Colonic mucosa (tissue), 4 donors: ENCODE measurements around the gene FAM241B. TPM values are rescaled to one million over a fixed set of nuclear protein-coding genes. Genes with fewer than 3 reads are reported as not detected.

ENCODE experiments used
- DNase-seq: peaks from one replicate; pipeline ENCODE4 v3.0.0-alpha.2; 2020
- H3K27ac ChIP-seq: fragments of 200-600 bp; one replicate; pipeline ENCODE4 v1.8.0; 2021
- H3K27me3 ChIP-seq: fragments of 200-600 bp; one replicate; pipeline ENCODE4 v1.8.0; 2021
- H3K36me3 ChIP-seq: fragments of 200-600 bp; one replicate; pipeline ENCODE4 v1.8.0; 2021
- H3K4me1 ChIP-seq: fragments of 200-600 bp; one replicate; pipeline ENCODE4 v1.8.0; 2021; ENCODE audit warnings: mild to moderate bottlenecking
- H3K4me3 ChIP-seq: fragments of 200-600 bp; one replicate; pipeline ENCODE4 v1.8.0; 2021
- H3K9ac ChIP-seq, 2 donors: one replicate each; pipeline ENCODE4 v1.7.0; 2013; ENCODE audit warnings: control low read depth in 2 of 2, low read depth in 2 of 2, low read length in 2 of 2
- H3K9me3 ChIP-seq: fragments of 200-600 bp; one replicate; pipeline ENCODE4 v1.8.0; 2021
- CTCF ChIP-seq: fragments of 200-600 bp; IDR thresholded peaks from one replicate; pipeline ENCODE4 v1.8.0; 2022; ENCODE audit warnings: antibody characterized with exemption, mild to moderate bottlenecking
- intact Hi-C: fragments of 100-400 bp; cut with DNase I; formaldehyde crosslinking; loops from one replicate; pipeline ENCODE4 v1.14.1; 2022
- total RNA-seq, 2 donors: library from RNA; stranded (reverse); fragmentation: NEBNext Ultra II Directional in 1 of 2; extraction: Animal tissue kit (Norgen Biotek cat#: 25700) in 1 of 2; gene quantifications; one replicate each; pipeline ENCODE4 v1.2.1, GENCODE V29; 2021
- donor health status: healthy.
- donor health status: DM: no; HTN: no; CAD: no.
- donor health status: DM: no; HTN: no; CAD: no.

Gene FAM241B
- total RNA-seq, 2 donors from 2014 or later = 4.2 to 4.5 TPM

- H3K27ac ChIP-seq = no peak overlapping the region
- H3K27me3 ChIP-seq = no peaks in the 10 kb centered on the region
- intact Hi-C loops = no loop called here
- H3K9ac ChIP-seq = no peak overlapping the region
- no peaks in the 10 kb centered on the region for H3K9me3 ChIP-seq
- H3K4me3 ChIP-seq = no peak overlapping the region
- no peaks in the 10 kb centered on the region for H3K36me3 ChIP-seq
- TF ChIP-seq CTCF = no peak
- H3K4me1 ChIP-seq = no peaks in the 10 kb centered on the region
- DNase-seq = no peak
Measured at GRCh38 chr10:69657866-69658265, 27.8 kb downstream of the FAM241B start.

GRCh38 chr10:69659241-69660038 lies 29.4 kb downstream of the FAM241B start:
- intact Hi-C loops = no loop called here
- Histone ChIP-seq H3K4me1 (no peaks in the 10 kb centered on the region), H3K9ac (no peak overlapping the region), H3K36me3 (no peaks in the 10 kb centered on the region), H3K4me3 (no peak overlapping the region), H3K27ac (no peak overlapping the region), H3K27me3 (no peaks in the 10 kb centered on the region), H3K9me3 (no peaks in the 10 kb centered on the region)
- no peak for DNase-seq
- TF ChIP-seq CTCF = no peak

- intact Hi-C loops = no loop called here
- Histone ChIP-seq H3K9me3 (no peaks in the 10 kb centered on the region), H3K4me3 (no peak overlapping the region), H3K4me1 (no peaks in the 10 kb centered on the region), H3K27me3 (no peaks in the 10 kb centered on the region), H3K9ac (no peak overlapping the region), H3K27ac (no peak overlapping the region), H3K36me3 (no peaks in the 10 kb centered on the region)
- no peak for DNase-seq
- TF ChIP-seq CTCF = no peak
Measured at GRCh38 chr10:69660296-69660695, 30.2 kb downstream of the FAM241B start.

- H3K9me3 ChIP-seq = no peaks in the 10 kb centered on the region
- no peaks in the 10 kb centered on the region for H3K36me3 ChIP-seq
- no peak overlapping the region for H3K4me3 ChIP-seq
- DNase-seq = no peak
- no peaks in the 10 kb centered on the region for H3K27me3 ChIP-seq
- H3K9ac ChIP-seq = no peak overlapping the region
- no peak for TF ChIP-seq CTCF
- H3K4me1 ChIP-seq = no peaks in the 10 kb centered on the region
- intact Hi-C loops = no loop called here
- no peak overlapping the region for H3K27ac ChIP-seq
Measured at GRCh38 chr10:69661414-69662172, 31.5 kb downstream of the FAM241B start.

GRCh38 chr10:69662173-69662877 lies 32.3 kb downstream of the FAM241B start:
- no peak overlapping the region for H3K4me3 ChIP-seq
- no peaks in the 10 kb centered on the region for H3K36me3 ChIP-seq
- no peak overlapping the region for H3K27ac ChIP-seq
- H3K27me3 ChIP-seq = no peaks in the 10 kb centered on the region
- H3K4me1 ChIP-seq = no peaks in the 10 kb centered on the region
- no peak for DNase-seq
- H3K9ac ChIP-seq = no peak overlapping the region
- no peaks in the 10 kb centered on the region for H3K9me3 ChIP-seq
- TF ChIP-seq CTCF = no peak
- intact Hi-C loops = no loop called here
